ENCODE results near the gene NKG7.

NKG7 gene

GRCh38 chr19:51359294-51359693 lies 13.2 kb downstream of the NKG7 start:
- no peak for TF ChIP-seq FOXP2 (optimal IDR thresholded peaks at IDR 0.05; ENCODE audit: control extremely low read depth, extremely low read length, insufficient read depth)
- no peak for TF ChIP-seq EZH2 (IDR thresholded peaks at IDR 0.05)
- no peak for TF ChIP-seq POLR2AphosphoS5 (IDR thresholded peaks at IDR 0.05; ENCODE audit: borderline replicate concordance, low read depth, low read length)
- Histone ChIP-seq H3K9me3 (ENCODE audit: low read depth, low read length) (no peaks in the 10 kb centered on the region), H3K36me3 (ENCODE audit: insufficient read depth, low read length) (no peaks in the 10 kb centered on the region), H3K4me3 (no peak overlapping the region), H3K27ac (no peak overlapping the region), H3K9ac (ENCODE audit: insufficient read length) (no peak overlapping the region)
- no peak for DNase-seq (ENCODE audit: low read depth, low spot score)

- TF ChIP-seq POLR2AphosphoS5 (IDR thresholded peaks at IDR 0.05; ENCODE audit: borderline replicate concordance, low read depth, low read length), result no peak
- TF ChIP-seq FOXP2 (optimal IDR thresholded peaks at IDR 0.05; ENCODE audit: control extremely low read depth, extremely low read length, insufficient read depth), result no peak
- no peak for TF ChIP-seq EZH2 (IDR thresholded peaks at IDR 0.05)
- H3K9ac ChIP-seq (ENCODE audit: insufficient read length), result no peak overlapping the region
- no peaks in the 10 kb centered on the region for H3K36me3 ChIP-seq (ENCODE audit: insufficient read depth, low read length)
These were observed 14.5 kb downstream of the NKG7 start for GRCh38 chr19:51357952-51358351.

GRCh38 chr19:51356159-51356801 lies 16.2 kb downstream of the NKG7 start:
- no peak overlapping the region for H3K27ac ChIP-seq
- H3K9me3 ChIP-seq (ENCODE audit: low read depth, low read length), result no peaks in the 10 kb centered on the region
- TF ChIP-seq POLR2AphosphoS5 (IDR thresholded peaks at IDR 0.05; ENCODE audit: borderline replicate concordance, low read depth, low read length) (no peak), FOXP2 (optimal IDR thresholded peaks at IDR 0.05; ENCODE audit: control extremely low read depth, extremely low read length, insufficient read depth) (no peak), EZH2 (IDR thresholded peaks at IDR 0.05) (no peak)
- DNase-seq (ENCODE audit: low read depth, low spot score), result no peak
- H3K4me3 ChIP-seq, result no peak overlapping the region
- H3K36me3 ChIP-seq (ENCODE audit: insufficient read depth, low read length), result no peaks in the 10 kb centered on the region
- H3K9ac ChIP-seq (ENCODE audit: insufficient read length), result no peak overlapping the region

More at GRCh38 chr19:51357952-51358351, 14.5 kb downstream of the NKG7 start:
- Histone ChIP-seq H3K4me3 (no peak overlapping the region), H3K9me3 (ENCODE audit: low read depth, low read length) (no peaks in the 10 kb centered on the region), H3K27ac (no peak overlapping the region)
- no peak for DNase-seq (ENCODE audit: low read depth, low spot score)

- Histone ChIP-seq H3K9me3 (ENCODE audit: low read depth, low read length) (no peaks in the 10 kb centered on the region), H3K4me3 (no peak overlapping the region), H3K27ac (no peak overlapping the region), H3K36me3 (ENCODE audit: insufficient read depth, low read length) (peaks cover 4% of the 10 kb centered on the region; the same call in 1 of the 2 replicates), H3K9ac (ENCODE audit: insufficient read length) (no peak overlapping the region)
- no peak for DNase-seq (ENCODE audit: low read depth, low spot score)
- TF ChIP-seq EZH2 (IDR thresholded peaks at IDR 0.05), result no peak
- no peak for TF ChIP-seq POLR2AphosphoS5 (IDR thresholded peaks at IDR 0.05; ENCODE audit: borderline replicate concordance, low read depth, low read length)
- no peak for TF ChIP-seq FOXP2 (optimal IDR thresholded peaks at IDR 0.05; ENCODE audit: control extremely low read depth, extremely low read length, insufficient read depth)
These were observed 17.7 kb downstream of the NKG7 start for GRCh38 chr19:51354742-51355148.

- peaks cover 4% of the 10 kb centered on the region; the same call in 1 of the 2 replicates for H3K36me3 ChIP-seq (ENCODE audit: insufficient read depth, low read length)
- no peak overlapping the region for H3K27ac ChIP-seq
- TF ChIP-seq FOXP2 (optimal IDR thresholded peaks at IDR 0.05; ENCODE audit: control extremely low read depth, extremely low read length, insufficient read depth), result no peak
- DNase-seq (ENCODE audit: low read depth, low spot score), result no peak
- no peak overlapping the region for H3K4me3 ChIP-seq
- no peak overlapping the region for H3K9ac ChIP-seq (ENCODE audit: insufficient read length)
- no peaks in the 10 kb centered on the region for H3K9me3 ChIP-seq (ENCODE audit: low read depth, low read length)
These were observed 18.2 kb downstream of the NKG7 start for GRCh38 chr19:51354103-51354741.

GRCh38 chr19:51352783-51353360 lies 19.6 kb downstream of the NKG7 start:
- TF ChIP-seq FOXP2 (optimal IDR thresholded peaks at IDR 0.05; ENCODE audit: control extremely low read depth, extremely low read length, insufficient read depth), result no peak
- Histone ChIP-seq H3K4me3 (no peak overlapping the region), H3K9ac (ENCODE audit: insufficient read length) (no peak overlapping the region), H3K27ac (no peak overlapping the region), H3K36me3 (ENCODE audit: insufficient read depth, low read length) (peaks cover 4% of the 10 kb centered on the region; the same call in 1 of the 2 replicates), H3K9me3 (ENCODE audit: low read depth, low read length) (no peaks in the 10 kb centered on the region)
- no peak for DNase-seq (ENCODE audit: low read depth, low spot score)

GRCh38 chr19:51351266-51351990 lies 21.0 kb downstream of the NKG7 start:
- no peak overlapping the region for H3K27ac ChIP-seq
- H3K4me3 ChIP-seq, result no peak overlapping the region
- no peaks in the 10 kb centered on the region for H3K9me3 ChIP-seq (ENCODE audit: low read depth, low read length)
- peaks cover 4% of the 10 kb centered on the region; the same call in 1 of the 2 replicates for H3K36me3 ChIP-seq (ENCODE audit: insufficient read depth, low read length)
- no peak for DNase-seq (ENCODE audit: low read depth, low spot score)
- H3K9ac ChIP-seq (ENCODE audit: insufficient read length), result no peak overlapping the region
- TF ChIP-seq FOXP2 (optimal IDR thresholded peaks at IDR 0.05; ENCODE audit: control extremely low read depth, extremely low read length, insufficient read depth) (no peak), EZH2 (IDR thresholded peaks at IDR 0.05) (no peak), POLR2AphosphoS5 (IDR thresholded peaks at IDR 0.05; ENCODE audit: borderline replicate concordance, low read depth, low read length) (no peak)

GRCh38 chr19:51347209-51347928 lies 25.1 kb downstream of the NKG7 start:
- Histone ChIP-seq H3K4me3 (no peak overlapping the region), H3K9ac (ENCODE audit: insufficient read length) (no peak overlapping the region), H3K9me3 (ENCODE audit: low read depth, low read length) (no peaks in the 10 kb centered on the region)

More at GRCh38 chr19:51347209-51347928, 25.1 kb downstream of the NKG7 start:
- no peak for DNase-seq (ENCODE audit: low read depth, low spot score)
- no peak for TF ChIP-seq EZH2 (IDR thresholded peaks at IDR 0.05)
- TF ChIP-seq POLR2AphosphoS5 (IDR thresholded peaks at IDR 0.05; ENCODE audit: borderline replicate concordance, low read depth, low read length), result no peak
- no peak for TF ChIP-seq FOXP2 (optimal IDR thresholded peaks at IDR 0.05; ENCODE audit: control extremely low read depth, extremely low read length, insufficient read depth)
- no peak overlapping the region for H3K27ac ChIP-seq
- peaks cover 4% of the 10 kb centered on the region; the same call in 1 of the 2 replicates for H3K36me3 ChIP-seq (ENCODE audit: insufficient read depth, low read length)

Data from SK-N-MC (cell line).